HepG2 (cell line): ENCODE results near the gene RNF125. TPM values are rescaled to one million over a fixed set of nuclear protein-coding genes. Genes with fewer than 3 reads are reported as not detected.

Experiments used
- ETV6 ChIP-seq: sonication (generic); formaldehyde crosslinking; conservative IDR thresholded peaks from 2 replicates; pipeline ENCODE4 v1.4.0; 2020; ENCODE audit warnings: missing genetic modification reagents
- FOXA3 ChIP-seq: IDR thresholded peaks from 2 replicates; pipeline ENCODE4 v1.6.1; 2016; ENCODE audit warnings: missing genetic modification reagents, missing compliant biosample characterization
- HCFC1 ChIP-seq: fragments of 150-350 bp; IDR thresholded peaks from 2 replicates; pipeline ENCODE4 v1.6.1; 2014; ENCODE audit warnings: low read depth, low read length
- HOXA7 ChIP-seq: sonication (generic); formaldehyde crosslinking; IDR thresholded peaks from 2 replicates; pipeline ENCODE4 v1.8.1; 2022; ENCODE audit warnings: mild to moderate bottlenecking, missing genetic modification reagents, moderate library complexity
- ISL2 ChIP-seq: sonication (generic); formaldehyde crosslinking; IDR thresholded peaks from 2 replicates; pipeline ENCODE4 v1.5.0; 2020; ENCODE audit warnings: missing genetic modification reagents
- JUND ChIP-seq: sonication (generic); formaldehyde crosslinking; IDR thresholded peaks from 2 replicates; pipeline ENCODE4 v1.8.0; 2022; ENCODE audit warnings: mild to moderate bottlenecking, missing genetic modification reagents
- MAX ChIP-seq: IDR thresholded peaks from 2 replicates; pipeline ENCODE4 v1.6.1; 2012; ENCODE audit warnings: inconsistent platforms
- NCOA2 ChIP-seq: sonication (generic); formaldehyde crosslinking; IDR thresholded peaks from 2 replicates; pipeline ENCODE4 v1.8.0; 2022; ENCODE audit warnings: inconsistent platforms
- NKX3-1 ChIP-seq: sonication (generic); formaldehyde crosslinking; IDR thresholded peaks from 2 replicates; pipeline ENCODE4 v1.5.0; 2020; ENCODE audit warnings: missing genetic modification reagents
- NR2F1 ChIP-seq, 2 experiments: fragments of 450-650 bp in 1 of 2; formaldehyde crosslinking in 1 of 2; IDR thresholded peaks; 2 replicates each; pipeline versions ENCODE4 v1.5.0 to v1.6.1; 2016 to 2020; ENCODE audit warnings: mild to moderate bottlenecking in 1 of 2, missing compliant biosample characterization in 1 of 2, missing genetic modification reagents in 1 of 2, moderate library complexity in 1 of 2
- NRL ChIP-seq: sonication (generic); formaldehyde crosslinking; IDR thresholded peaks from 2 replicates; pipeline ENCODE4 v1.5.0; 2020; ENCODE audit warnings: missing genetic modification reagents, mild to moderate bottlenecking, moderate library complexity, borderline replicate concordance
- RERE ChIP-seq: IDR thresholded peaks from 2 replicates; pipeline ENCODE4 v1.6.1; 2016; ENCODE audit warnings: low read depth, missing genetic modification reagents, missing compliant biosample characterization
- RORA ChIP-seq: sonication (generic); formaldehyde crosslinking; IDR thresholded peaks from 2 replicates; pipeline ENCODE4 v1.5.0; 2020; ENCODE audit warnings: mild to moderate bottlenecking, missing genetic modification reagents, moderate library complexity
- RXRB ChIP-seq: IDR thresholded peaks from 2 replicates; pipeline ENCODE4 v1.6.1; 2016; ENCODE audit warnings: borderline replicate concordance, missing genetic modification reagents, missing compliant biosample characterization
- SMAD1 ChIP-seq: sonication (generic); formaldehyde crosslinking; IDR thresholded peaks from 2 replicates; pipeline ENCODE4 v1.4.0; 2020; ENCODE audit warnings: missing genetic modification reagents, low read depth, mild to moderate bottlenecking, borderline replicate concordance
- ZNF264 ChIP-seq: sonication (generic); formaldehyde crosslinking; IDR thresholded peaks from 2 replicates; pipeline ENCODE4 v1.4.0; 2020; ENCODE audit warnings: missing genetic modification reagents
- ZNF44 ChIP-seq: sonication (generic); formaldehyde crosslinking; IDR thresholded peaks from 2 replicates; pipeline ENCODE4 v1.5.1; 2020; ENCODE audit warnings: mild to moderate bottlenecking, missing genetic modification reagents
- ZNF678 ChIP-seq: sonication (generic); formaldehyde crosslinking; IDR thresholded peaks from 2 replicates; pipeline ENCODE4 v1.4.0; 2020; ENCODE audit warnings: mild to moderate bottlenecking, missing genetic modification reagents
- ZNF83 ChIP-seq: sonication (generic); formaldehyde crosslinking; IDR thresholded peaks from 2 replicates; pipeline ENCODE4 v1.4.0; 2020; ENCODE audit warnings: missing genetic modification reagents, mild to moderate bottlenecking, borderline replicate concordance
- ZNF850 ChIP-seq: sonication (generic); formaldehyde crosslinking; conservative IDR thresholded peaks from 2 replicates; pipeline ENCODE4 v1.9.0; 2021; ENCODE audit warnings: mild to moderate bottlenecking, missing genetic modification reagents
- polyA plus RNA-seq, 8 experiments: library from polyadenylated mRNA; depleted of rRNA in 3 of 8; stranded (reverse) in 7 of 8; unstranded in 1 of 8; fragments of >200 nt; fragmentation: Illumina TruSeq in 4 of 8; extraction: Trizol in 4 of 8; gene quantifications; 2 replicates each; pipeline versions ENCODE4 v1.2.1 to v1.2.3, GENCODE V29; 2011 to 2016; ENCODE audit warnings: low read depth in 4 of 8, missing spikeins in 1 of 8, mixed read lengths in 1 of 8; ENCODE audit not compliant: insufficient read depth in 1 of 8
- total RNA-seq, 5 experiments: library from RNA; depleted of rRNA; stranded (reverse); fragments of >200 nt; fragmentation: Illumina TruSeq; extraction: Trizol; gene quantifications; 2 replicates each; pipeline ENCODE4 v1.2.3, GENCODE V29; 2016; ENCODE audit warnings: low read depth in 1 of 5
- TF ChIP-seq, protein P1 (sequence below): sonication (generic); formaldehyde crosslinking; conservative IDR thresholded peaks from 2 replicates; pipeline ENCODE4 v1.4.0; 2020; ENCODE audit warnings: mild to moderate bottlenecking, missing genetic modification reagents, moderate library complexity

Gene RNF125
- total and polyA plus RNA-seq, 2 of the 13 experiments (the other 11 are each of a cell fraction or from before 2014, with no cell fraction given): 0.58 to 1.8 TPM

DNA sequence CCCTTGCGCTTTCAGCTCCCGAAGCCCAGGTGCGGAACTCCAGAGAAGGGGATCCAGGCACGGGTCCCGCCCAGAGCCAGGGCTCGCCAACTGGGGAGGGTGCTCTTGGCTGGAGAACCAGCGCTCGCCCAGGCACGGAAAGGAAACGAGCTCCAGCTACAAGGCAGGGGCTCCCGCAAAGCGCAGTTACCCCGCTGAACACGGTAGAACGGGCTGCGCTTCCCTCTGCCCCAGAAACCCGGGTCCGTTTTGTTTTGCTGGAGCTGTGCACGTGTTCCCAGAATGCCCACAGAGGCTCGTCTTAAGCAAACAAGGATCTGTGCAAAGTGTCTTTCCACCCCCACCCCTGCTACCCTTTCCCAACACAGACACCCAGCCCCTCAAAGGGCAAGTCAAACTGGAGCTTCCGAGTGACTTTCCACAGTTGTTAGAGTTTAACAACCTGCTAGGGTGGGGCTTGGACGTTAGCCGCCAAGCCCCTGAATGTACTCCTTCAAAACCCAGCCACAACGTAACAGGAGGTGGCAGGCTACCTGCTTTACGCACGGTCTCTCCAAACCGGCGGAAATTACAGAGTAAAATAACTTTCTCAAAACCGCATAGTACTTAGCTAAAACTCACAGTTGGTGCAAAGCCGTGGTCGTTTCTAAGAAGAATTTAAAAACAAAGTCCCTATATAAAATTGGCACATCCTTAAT is 775 bp downstream of the RNF125 start (continued):
- TF ChIP-seq MAX (peak; percentile 82), HCFC1 (no peak), NR2F1 (CRISPR knock-in tag; IDR thresholded peaks at IDR 0.05) (no peak; a peak in 1 of 4 replicates), NCOA2 (peak; percentile 70), NKX3-1 (CRISPR knock-in tag) (peak; percentile 33; the same call in 1 of the 2 replicates), ETV6 (CRISPR knock-in tag) (no peak), ZNF264 (CRISPR knock-in tag) (no peak), SMAD1 (CRISPR knock-in tag) (no peak), JUND (CRISPR knock-in tag) (no peak), RORA (no peak), RERE (CRISPR knock-in tag) (peak; percentile 37; the same call in 1 of the 2 replicates), ZNF678 (CRISPR knock-in tag) (no peak), ZNF850 (0 out of 2 replicates have a peak, but pooled peaks have one; percentile 48), FOXA3 (CRISPR knock-in tag) (peak; percentile 90), ZNF44 (CRISPR knock-in tag) (no peak), ZNF83 (CRISPR knock-in tag) (no peak), ISL2 (CRISPR knock-in tag) (0 out of 2 replicates have a peak, but pooled peaks have one; percentile 38), NRL (CRISPR knock-in tag) (0 out of 2 replicates have a peak, but pooled peaks have one; percentile 10), RXRB (CRISPR knock-in tag) (peak; percentile 81), HOXA7 (CRISPR knock-in tag) (no peak)
- TF ChIP-seq, protein P1, sequence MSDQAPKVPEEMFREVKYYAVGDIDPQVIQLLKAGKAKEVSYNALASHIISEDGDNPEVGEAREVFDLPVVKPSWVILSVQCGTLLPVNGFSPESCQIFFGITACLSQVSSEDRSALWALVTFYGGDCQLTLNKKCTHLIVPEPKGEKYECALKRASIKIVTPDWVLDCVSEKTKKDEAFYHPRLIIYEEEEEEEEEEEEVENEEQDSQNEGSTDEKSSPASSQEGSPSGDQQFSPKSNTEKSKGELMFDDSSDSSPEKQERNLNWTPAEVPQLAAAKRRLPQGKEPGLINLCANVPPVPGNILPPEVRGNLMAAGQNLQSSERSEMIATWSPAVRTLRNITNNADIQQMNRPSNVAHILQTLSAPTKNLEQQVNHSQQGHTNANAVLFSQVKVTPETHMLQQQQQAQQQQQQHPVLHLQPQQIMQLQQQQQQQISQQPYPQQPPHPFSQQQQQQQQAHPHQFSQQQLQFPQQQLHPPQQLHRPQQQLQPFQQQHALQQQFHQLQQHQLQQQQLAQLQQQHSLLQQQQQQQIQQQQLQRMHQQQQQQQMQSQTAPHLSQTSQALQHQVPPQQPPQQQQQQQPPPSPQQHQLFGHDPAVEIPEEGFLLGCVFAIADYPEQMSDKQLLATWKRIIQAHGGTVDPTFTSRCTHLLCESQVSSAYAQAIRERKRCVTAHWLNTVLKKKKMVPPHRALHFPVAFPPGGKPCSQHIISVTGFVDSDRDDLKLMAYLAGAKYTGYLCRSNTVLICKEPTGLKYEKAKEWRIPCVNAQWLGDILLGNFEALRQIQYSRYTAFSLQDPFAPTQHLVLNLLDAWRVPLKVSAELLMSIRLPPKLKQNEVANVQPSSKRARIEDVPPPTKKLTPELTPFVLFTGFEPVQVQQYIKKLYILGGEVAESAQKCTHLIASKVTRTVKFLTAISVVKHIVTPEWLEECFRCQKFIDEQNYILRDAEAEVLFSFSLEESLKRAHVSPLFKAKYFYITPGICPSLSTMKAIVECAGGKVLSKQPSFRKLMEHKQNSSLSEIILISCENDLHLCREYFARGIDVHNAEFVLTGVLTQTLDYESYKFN: peak; percentile 86
